ENCODE data around the gene ME1.
"Not testable (repeated sequence)": the region's sequence is repeated elsewhere in the genome, so short reads cannot be mapped to it uniquely, and the experiment has no call there.

Gene ME1

GRCh38 chr6:83307849-83308248, 123.0 kb downstream of the ME1 start:
- TF ChIP-seq CTCF (IDR thresholded peaks at IDR 0.05; ENCODE audit: low read depth, low read length, missing control alignments): no peak
- H3K4me3 ChIP-seq (ENCODE audit: low read depth, low read length): no peak overlapping the region
- DNase-seq (ENCODE audit: low read depth): no peak

GRCh38 chr6:83303426-83303825, 127.4 kb downstream of the ME1 start:
- no peak overlapping the region for H3K4me3 ChIP-seq (ENCODE audit: low read depth, low read length)
- no peak for TF ChIP-seq CTCF (IDR thresholded peaks at IDR 0.05; ENCODE audit: low read depth, low read length, missing control alignments)
- DNase-seq (ENCODE audit: low read depth): no peak

GRCh38 chr6:83294676-83295075, 136.2 kb downstream of the ME1 start:
- H3K4me3 ChIP-seq (ENCODE audit: low read depth, low read length): no peak overlapping the region
- TF ChIP-seq CTCF (IDR thresholded peaks at IDR 0.05; ENCODE audit: low read depth, low read length, missing control alignments): no peak
- DNase-seq (ENCODE audit: low read depth): no peak

GRCh38 chr6:83292900-83293843, 137.7 kb downstream of the ME1 start:
- no peak overlapping the region for H3K4me3 ChIP-seq (ENCODE audit: low read depth, low read length)
- DNase-seq (ENCODE audit: low read depth): no peak
- TF ChIP-seq CTCF (IDR thresholded peaks at IDR 0.05; ENCODE audit: low read depth, low read length, missing control alignments): no peak

GRCh38 chr6:83287298-83287697, 143.6 kb downstream of the ME1 start:
- H3K4me3 ChIP-seq (ENCODE audit: low read depth, low read length); DNase-seq (ENCODE audit: low read depth): not testable (repeated sequence)

GRCh38 chr6:83285917-83286316, 144.9 kb downstream of the ME1 start:
- no peak for DNase-seq (ENCODE audit: low read depth)
- H3K4me3 ChIP-seq (ENCODE audit: low read depth, low read length): no peak overlapping the region
- no peak for TF ChIP-seq CTCF (IDR thresholded peaks at IDR 0.05; ENCODE audit: low read depth, low read length, missing control alignments)

- no peak overlapping the region for H3K4me3 ChIP-seq (ENCODE audit: low read depth, low read length)
- no peak for DNase-seq (ENCODE audit: low read depth)
- TF ChIP-seq CTCF (IDR thresholded peaks at IDR 0.05; ENCODE audit: low read depth, low read length, missing control alignments): no peak
Measured at GRCh38 chr6:83273596-83273995, 157.3 kb downstream of the ME1 start.

Data from GM12864 (cell line).